ENCODE results near the gene PKP2.
"Not testable (repeated sequence)": the region's sequence is repeated elsewhere in the genome, so short reads cannot be mapped to it uniquely, and the experiment has no call there.

PKP2 gene

DNA sequence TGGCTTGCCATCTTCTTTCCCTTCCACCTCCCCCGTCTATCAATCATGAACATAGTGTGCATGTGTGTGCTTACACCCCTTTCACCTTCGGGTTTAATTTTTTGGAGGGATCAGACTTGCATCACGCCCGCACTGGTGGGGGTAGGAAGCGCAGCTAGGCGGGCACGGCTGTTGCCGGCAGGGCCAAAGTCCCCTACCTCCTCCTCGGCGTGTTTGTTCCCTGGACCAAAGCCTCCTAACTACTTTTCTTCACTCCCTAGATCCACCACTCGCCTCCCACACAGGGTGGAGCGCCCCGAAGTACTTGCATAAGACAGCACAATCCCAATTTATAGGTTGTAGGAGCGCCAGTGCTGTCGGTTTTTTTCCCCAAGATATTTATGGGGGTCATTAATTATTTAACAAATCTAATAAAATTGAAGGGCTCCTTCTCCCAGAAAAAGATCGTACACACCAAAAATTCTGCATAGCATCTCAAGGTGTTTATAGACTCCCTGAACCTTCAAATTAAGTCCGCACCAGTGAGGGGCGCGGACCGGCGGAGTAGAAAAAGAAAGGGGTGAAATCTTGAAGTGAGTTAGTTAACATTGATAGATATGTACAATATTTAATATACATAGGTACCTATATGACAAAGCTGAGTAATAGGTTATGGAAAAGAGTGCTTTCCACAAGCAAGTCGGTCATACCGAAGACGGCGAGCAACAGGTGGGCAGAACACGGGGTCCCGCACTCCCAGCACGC, 717 bp downstream of the PKP2 start:
- peak; percentile 58 for DNase-seq

DNA sequence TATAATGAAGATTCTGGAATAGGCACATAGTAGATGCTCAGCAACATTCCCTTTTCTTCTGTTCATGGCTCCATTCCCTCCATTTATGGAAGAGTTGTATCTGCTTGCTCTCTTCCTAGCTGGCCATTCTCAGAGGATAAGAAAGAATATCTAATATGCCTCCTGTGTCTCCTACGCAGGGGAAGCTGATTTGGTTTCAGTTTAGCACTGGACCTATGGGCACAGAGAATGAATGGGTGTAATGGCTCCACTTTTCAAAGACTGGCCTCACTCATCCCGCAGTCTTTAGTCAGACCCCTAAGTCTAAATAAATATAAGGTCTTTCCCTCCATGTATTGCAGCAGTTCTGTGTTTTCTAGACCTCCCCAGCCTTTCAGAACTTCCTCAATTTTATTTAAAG, 2.0 kb downstream of the PKP2 start:
- no peak for DNase-seq

DNA sequence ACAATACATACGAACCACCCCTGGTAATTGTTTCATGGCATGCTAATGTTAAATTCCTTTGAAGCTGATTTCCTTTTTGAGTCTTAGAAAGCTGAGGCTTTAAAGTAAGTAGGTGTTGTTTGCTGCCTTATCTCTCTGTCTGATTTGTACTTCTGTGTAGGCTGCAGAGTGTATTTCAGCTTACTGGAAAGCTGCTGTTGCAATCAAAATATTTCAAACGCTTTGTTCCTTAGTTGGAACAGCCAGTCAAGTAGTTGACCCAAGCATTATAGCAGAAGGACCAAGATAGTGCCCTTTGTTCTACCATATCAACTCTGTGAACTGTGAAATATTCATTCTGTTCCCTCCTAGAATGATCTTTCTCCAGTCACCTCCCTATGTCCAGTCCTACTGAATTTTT, 3.1 kb downstream of the PKP2 start:
- no peak for DNase-seq

GRCh38 chr12:32893043-32893442, 3.5 kb downstream of the PKP2 start:
- DNase-seq: no peak

DNA sequence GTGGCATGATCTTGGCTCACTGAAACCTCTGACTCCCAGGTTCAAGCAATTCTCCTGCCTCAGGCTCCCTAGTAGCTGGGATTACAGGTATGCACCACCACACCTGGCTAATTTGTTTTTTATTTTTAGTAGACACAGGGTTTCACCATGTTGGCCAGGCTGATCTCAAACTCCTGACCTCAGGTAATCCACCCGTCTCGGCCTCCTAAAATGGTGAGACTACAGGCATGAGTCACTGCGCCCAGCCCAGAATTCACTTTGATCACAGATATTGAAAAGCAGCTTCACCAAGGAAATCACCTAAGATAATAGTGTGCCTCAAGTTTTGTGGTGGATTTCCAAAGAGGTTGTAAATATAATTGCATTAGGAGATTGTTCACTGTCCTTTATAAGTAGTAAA, 4.2 kb downstream of the PKP2 start:
- not testable (repeated sequence) for DNase-seq

GRCh38 chr12:32891956-32892355, 4.6 kb downstream of the PKP2 start:
- DNase-seq: no peak

DNA sequence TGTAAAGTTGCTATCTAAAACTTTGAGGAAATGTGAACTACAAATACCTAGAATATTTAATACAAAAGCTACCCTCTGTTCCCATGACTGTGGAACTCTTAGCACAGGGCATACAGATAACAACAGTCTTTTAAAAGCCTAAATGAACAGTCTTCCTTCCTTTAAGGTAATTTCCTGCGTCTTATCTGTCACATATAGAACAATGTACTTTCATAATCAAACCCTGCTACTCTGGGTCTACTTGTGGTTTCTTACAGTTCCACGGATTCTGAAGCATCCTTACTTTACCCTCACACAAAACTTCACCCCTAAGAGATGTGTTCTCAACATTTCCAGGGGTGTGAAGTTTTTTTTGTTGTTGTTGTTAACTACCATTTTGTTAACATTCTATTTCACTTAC, 5.1 kb downstream of the PKP2 start:
- no peak for DNase-seq

GRCh38 chr12:32889011-32889760, 7.4 kb downstream of the PKP2 start:
- no peak for DNase-seq

- DNase-seq: no peak
Observed at GRCh38 chr12:32887058-32887457, 9.5 kb downstream of the PKP2 start.

- DNase-seq: peak; percentile 95
Observed at GRCh38 chr12:32885831-32886230, 10.7 kb downstream of the PKP2 start.

DNA sequence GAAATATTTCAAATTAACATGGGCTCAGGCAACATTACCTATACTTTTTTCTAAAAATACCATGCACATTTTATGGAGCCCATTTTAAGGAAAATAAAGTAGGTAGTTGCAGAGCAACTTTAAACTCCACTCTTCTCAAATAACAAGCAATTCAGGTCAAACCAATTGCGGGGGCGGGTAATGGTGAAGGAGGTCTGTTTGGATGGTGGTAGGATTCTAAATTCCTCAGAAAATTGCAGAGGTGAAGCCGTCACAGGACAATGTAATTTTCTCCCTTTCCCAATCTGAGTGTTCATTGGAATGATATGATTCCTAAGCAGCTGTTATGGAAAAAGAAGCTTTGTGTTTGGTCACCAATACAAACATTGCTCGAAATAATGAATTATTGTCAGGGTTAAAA, 11.6 kb downstream of the PKP2 start:
- DNase-seq: peak; percentile 8

- DNase-seq: no peak
Observed at GRCh38 chr12:32881702-32882101, 14.9 kb downstream of the PKP2 start.

- DNase-seq: no peak
Observed at GRCh38 chr12:32881107-32881506, 15.5 kb downstream of the PKP2 start.

DNA sequence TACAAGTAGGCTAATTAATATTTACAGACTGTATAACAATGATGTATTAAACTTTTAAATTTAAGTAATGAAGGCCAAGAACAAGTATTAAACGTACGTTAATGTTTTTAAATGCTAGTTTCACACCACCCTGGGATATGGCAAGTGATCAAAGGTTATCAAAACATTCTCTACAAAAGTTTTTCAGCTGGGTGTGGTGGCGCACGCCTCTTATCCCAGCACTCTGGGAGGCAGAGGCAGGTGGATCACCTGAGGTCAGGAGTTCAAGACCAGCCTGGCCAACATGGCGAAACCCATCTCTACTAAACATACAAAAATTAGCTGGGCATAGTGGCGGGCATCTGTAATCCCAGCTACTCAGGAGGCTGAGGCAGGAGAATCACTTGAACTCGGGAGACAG, 17.5 kb downstream of the PKP2 start:
- DNase-seq: not testable (repeated sequence)

- peak; percentile 14 for DNase-seq
Observed at GRCh38 chr12:32877601-32878459, 18.7 kb downstream of the PKP2 start.

- no peak for DNase-seq
Observed at GRCh38 chr12:32876004-32876403, 20.6 kb downstream of the PKP2 start.

DNA sequence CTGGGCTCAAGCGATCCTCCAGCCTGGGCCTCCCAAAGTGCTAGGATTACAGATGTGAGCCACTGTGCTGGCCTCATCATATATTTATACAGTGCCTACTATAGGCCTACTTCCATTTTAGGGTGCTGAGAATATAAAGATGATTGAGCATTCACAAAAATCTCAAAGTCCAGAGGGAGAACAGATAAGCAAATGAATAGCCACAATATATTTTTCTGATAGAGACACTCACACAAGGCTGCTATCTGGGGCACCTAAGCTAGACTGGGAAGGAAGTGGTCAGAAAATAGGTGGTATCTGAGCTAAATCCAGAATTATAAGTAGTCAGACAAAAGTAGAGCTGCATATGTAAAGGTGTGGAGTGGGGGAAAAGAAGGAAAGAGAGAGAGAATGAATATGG, 21.6 kb downstream of the PKP2 start:
- DNase-seq: no peak

- DNase-seq: no peak
Observed at GRCh38 chr12:32874078-32874477, 22.5 kb downstream of the PKP2 start.

GRCh38 chr12:32872416-32872815, 24.2 kb downstream of the PKP2 start:
- DNase-seq: not testable (repeated sequence)

GRCh38 chr12:32870716-32871115, 25.9 kb downstream of the PKP2 start:
- DNase-seq: no peak

DNA sequence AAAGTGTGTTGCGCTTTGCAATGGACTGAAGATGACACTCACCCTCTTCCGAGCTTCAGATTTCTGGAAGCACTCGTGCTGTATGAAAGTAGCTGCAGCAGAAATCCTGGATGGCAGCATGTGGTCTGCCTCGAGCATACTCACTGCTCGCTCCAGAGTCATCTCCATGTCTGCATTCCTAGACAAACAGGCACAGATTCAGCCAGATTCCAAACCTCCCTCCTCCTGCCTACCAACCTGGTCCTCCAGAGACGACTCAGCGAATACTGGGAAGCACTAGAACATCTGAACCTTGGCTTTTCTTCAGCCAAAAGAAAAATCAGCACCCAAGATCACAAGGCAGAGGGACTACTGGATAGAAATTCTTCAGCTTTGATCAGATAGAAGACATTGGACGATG, 27.7 kb downstream of the PKP2 start:
- no peak for DNase-seq

DNA sequence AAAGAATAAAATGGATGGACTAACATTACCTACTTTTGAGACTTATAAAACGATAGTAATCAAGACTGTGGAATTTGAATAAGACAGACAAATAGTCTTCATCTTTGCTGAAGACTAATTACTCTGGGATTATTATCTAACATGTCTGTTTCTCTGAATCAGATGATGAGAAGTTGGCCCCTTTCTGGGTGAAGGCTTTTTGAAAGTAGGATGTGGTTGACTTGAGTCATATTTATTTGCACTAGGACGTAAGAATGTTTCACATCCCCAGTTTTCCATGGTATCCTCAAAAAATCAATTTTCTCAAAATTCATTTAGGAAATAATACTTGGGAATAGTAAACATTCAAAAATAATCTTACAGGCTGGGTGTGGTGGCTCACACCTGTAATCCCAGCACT, 31.8 kb downstream of the PKP2 start:
- no peak for DNase-seq

- DNase-seq: no peak
Observed at GRCh38 chr12:32863128-32863527, 33.4 kb downstream of the PKP2 start.

DNA sequence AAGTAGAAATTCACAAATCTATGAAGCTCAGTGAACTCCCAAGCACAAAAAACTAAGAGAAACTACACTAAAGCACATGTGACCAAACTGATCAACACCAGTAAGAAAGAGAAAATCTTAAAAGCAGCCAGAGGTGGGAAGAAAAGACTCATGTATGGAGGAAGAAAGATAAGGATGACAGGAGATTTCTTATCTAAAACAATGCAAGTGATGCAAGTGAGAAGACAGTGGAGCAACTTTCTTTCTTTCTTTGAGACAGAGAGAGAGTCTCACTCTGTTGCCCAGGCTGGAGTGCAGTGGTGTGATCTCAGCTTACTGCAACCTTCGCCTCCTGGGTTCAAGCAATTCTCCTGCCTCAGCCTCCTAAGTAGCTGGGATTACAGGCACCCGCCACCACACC, 34.9 kb downstream of the PKP2 start:
- not testable (repeated sequence) for DNase-seq

Data from NCI-H146 (cell line).